HCT116 (cell line): ENCODE data around the gene CD40LG. TPM values are rescaled to one million over a fixed set of nuclear protein-coding genes. Genes with fewer than 3 reads are reported as not detected.

Experiments used
- ATAC-seq: fragments of 200-7000 bp; cut with Tn5 transposase; 2 replicates; pipeline ENCODE4 v1.9.1; 2020; ENCODE audit warnings: mild to moderate bottlenecking, moderate library complexity
- BruUV-seq: library from RNA; stranded (reverse); fragments of 400-500 nt; replicated peaks from 2 replicates; lab custom pipeline; 2021; lab: Mats Ljungman, UMichigan
- CTCF ChIA-PET: fragments of 300-600 bp; sonication (Branson Sonifier 250); formaldehyde crosslinking; loops from one replicate; lab custom pipeline; 2021; ENCODE audit warnings: antibody characterized with exemption; lab: Charles Lee
- POLR2A ChIA-PET: fragments of 300-600, 350-600 bp; sonication (Branson Sonifier 250); formaldehyde crosslinking; loops from one replicate; lab custom pipeline; 2021; ENCODE audit warnings: antibody characterized with exemption; lab: Charles Lee
- RAD21 ChIA-PET, 2 experiments: fragments of 300-600 bp; sonication (Branson Sonifier 250); formaldehyde crosslinking; loops; one replicate each; lab custom pipeline; 2023; ENCODE audit warnings: low total read pairs in 2 of 2; ENCODE audit not compliant: uncharacterized antibody in 2 of 2, unreplicated experiment in 2 of 2, low non-redundant PET in 1 of 2; lab: Charles Lee
- DNase-seq: peaks from one replicate; pipeline ENCODE4 v3.0.0-alpha.2; 2010; ENCODE audit warnings: low read depth, low spot score
- H2AFZ ChIP-seq: fragments of 200-600 bp; shearing (Covaris generic), sonication (generic); 2 replicates; pipeline ENCODE4 v1.6.1; 2017; ENCODE audit warnings: low read depth, mixed run types, mixed read lengths, antibody characterized with exemption, low read length; ENCODE audit not compliant: poor library complexity, severe bottlenecking
- H3K27ac ChIP-seq: 2 replicates; pipeline ENCODE4 v1.5.1; 2012; ENCODE audit warnings: low read depth, low read length
- H3K27me3 ChIP-seq: fragments of 200-600 bp; sonication (generic); 2 replicates; pipeline ENCODE4 v1.6.1; 2016; ENCODE audit warnings: mixed run types, low read length, mixed read lengths; ENCODE audit not compliant: insufficient read depth
- H3K36me3 ChIP-seq, 2 experiments: fragments of 200-500 bp in 1 of 2; fragments of 200-600 bp in 1 of 2; sonication (Bioruptor generic) in 1 of 2; sonication (generic) in 1 of 2; 2 replicates each; pipeline versions ENCODE4 v1.5.1 to v1.6.1; 2014 to 2016; ENCODE audit warnings: low read length in 2 of 2, inconsistent platforms in 1 of 2, mixed read lengths in 1 of 2, mixed run types in 1 of 2; ENCODE audit not compliant: insufficient read depth in 2 of 2, control insufficient read depth in 1 of 2
- H3K4me1 ChIP-seq, 2 experiments: fragments of 200-600 bp in 1 of 2; sonication (generic) in 1 of 2; 2 replicates each; pipeline versions ENCODE4 v1.5.1 to v1.6.1; 2012 to 2017; ENCODE audit warnings: low read length in 2 of 2, inconsistent platforms in 1 of 2, mild to moderate bottlenecking in 1 of 2, mixed read lengths in 1 of 2, mixed run types in 1 of 2, moderate library complexity in 1 of 2; ENCODE audit not compliant: insufficient read depth in 2 of 2, control insufficient read depth in 1 of 2
- H3K4me2 ChIP-seq: fragments of 200-600 bp; sonication (generic); 2 replicates; pipeline ENCODE4 v1.6.1; 2017; ENCODE audit warnings: mixed run types, low read length, mixed read lengths
- H3K4me3 ChIP-seq, 2 experiments: fragments of 200-600 bp in 1 of 2; sonication (generic) in 1 of 2; replicated peaks in 1 of 2; 2 replicates each; pipeline ENCODE4 v1.5.1; 2011 to 2016; ENCODE audit warnings: low read length in 2 of 2, control low read depth in 1 of 2, low read depth in 1 of 2, mild to moderate bottlenecking in 1 of 2, mixed read lengths in 1 of 2, mixed run types in 1 of 2
- H3K79me2 ChIP-seq: fragments of 200-600 bp; sonication (generic); 2 replicates; pipeline ENCODE4 v1.6.1; 2017; ENCODE audit warnings: mild to moderate bottlenecking, mixed run types, low read length, moderate library complexity, mixed read lengths; ENCODE audit not compliant: insufficient read depth
- H3K9ac ChIP-seq: fragments of 200-600 bp; sonication (generic); 2 replicates; pipeline ENCODE4 v1.6.1; 2016; ENCODE audit warnings: low read length, mixed read lengths
- H3K9me2 ChIP-seq: fragments of 200-600 bp; sonication (generic), shearing (Covaris generic); 2 replicates; pipeline ENCODE4 v1.6.1; 2017; ENCODE audit warnings: mixed run types, mild to moderate bottlenecking, moderate library complexity; ENCODE audit not compliant: insufficient read depth
- H3K9me3 ChIP-seq, 2 experiments: fragments of 200-500 bp in 1 of 2; fragments of 200-600 bp in 1 of 2; sonication (Bioruptor generic) in 1 of 2; sonication (generic) in 1 of 2; 2 replicates each; pipeline ENCODE4 v1.6.1; 2014 to 2017; ENCODE audit warnings: low read length in 2 of 2, mixed read lengths in 2 of 2, inconsistent platforms in 1 of 2, low read depth in 1 of 2, mild to moderate bottlenecking in 1 of 2, mixed run types in 1 of 2, moderate library complexity in 1 of 2; ENCODE audit not compliant: control insufficient read depth in 1 of 2, insufficient read depth in 1 of 2
- H4K20me1 ChIP-seq: fragments of 200-600 bp; sonication (generic), shearing (Covaris generic); 2 replicates; pipeline ENCODE4 v1.6.1; 2017; ENCODE audit warnings: mixed run types, mild to moderate bottlenecking, moderate library complexity; ENCODE audit not compliant: insufficient read depth
- EGR1 ChIP-seq: IDR thresholded peaks from 2 replicates; pipeline ENCODE4 v1.6.1; 2012; ENCODE audit warnings: low read depth
- ELF1 ChIP-seq: IDR thresholded peaks from 2 replicates; pipeline ENCODE4 v1.6.1; 2012; ENCODE audit warnings: low read depth, borderline replicate concordance
- EZH2 ChIP-seq: fragments of 200-600 bp; sonication (generic); IDR thresholded peaks from 2 replicates; pipeline ENCODE4 v1.6.1; 2017; ENCODE audit warnings: antibody characterized with exemption, mixed run types
- FOSL1 ChIP-seq: IDR thresholded peaks from 2 replicates; pipeline ENCODE4 v1.6.1; 2012; ENCODE audit warnings: low read depth
- SRF ChIP-seq: IDR thresholded peaks from 2 replicates; pipeline ENCODE4 v1.6.1; 2012; ENCODE audit warnings: low read depth
- ZFX ChIP-seq: fragments of 450-650 bp; IDR thresholded peaks from 2 replicates; pipeline ENCODE4 v1.6.1; 2017
- intact Hi-C: fragments of 100-400 bp; cut with micrococcal nuclease; formaldehyde crosslinking; loops from 2 replicates; pipeline ENCODE4 v1.10.0; 2022
- total RNA-seq: library from RNA; stranded (reverse); gene quantifications from one replicate; pipeline ENCODE4 v1.2.1, GENCODE V29; 2021; ENCODE audit not compliant: unreplicated experiment
- TF ChIP-seq, protein P1 (sequence below): IDR thresholded peaks from 2 replicates; pipeline ENCODE4 v1.6.1; 2011; ENCODE audit warnings: mild to moderate bottlenecking, low read length, moderate library complexity; ENCODE audit not compliant: insufficient replicate concordance; ENCODE audit errors: extremely low read depth
- TF ChIP-seq, protein P2 (sequence below), 3 experiments: fragments of 200-600 bp in 1 of 3; sonication (generic) in 1 of 3; IDR thresholded peaks in 2 of 3; conservative IDR thresholded peaks in 1 of 3; 2 replicates each; pipeline ENCODE4 v1.5.1; 2012 to 2017; ENCODE audit warnings: low read depth in 2 of 3, low read length in 2 of 3, antibody characterized with exemption in 1 of 3, borderline replicate concordance in 1 of 3, control low read depth in 1 of 3, mild to moderate bottlenecking in 1 of 3, mixed read lengths in 1 of 3, mixed run types in 1 of 3, moderate library complexity in 1 of 3; ENCODE audit not compliant: insufficient read depth in 1 of 3

The CD40LG gene
- total RNA-seq, 1 experiment from 2014 or later, result not detected

DNA sequence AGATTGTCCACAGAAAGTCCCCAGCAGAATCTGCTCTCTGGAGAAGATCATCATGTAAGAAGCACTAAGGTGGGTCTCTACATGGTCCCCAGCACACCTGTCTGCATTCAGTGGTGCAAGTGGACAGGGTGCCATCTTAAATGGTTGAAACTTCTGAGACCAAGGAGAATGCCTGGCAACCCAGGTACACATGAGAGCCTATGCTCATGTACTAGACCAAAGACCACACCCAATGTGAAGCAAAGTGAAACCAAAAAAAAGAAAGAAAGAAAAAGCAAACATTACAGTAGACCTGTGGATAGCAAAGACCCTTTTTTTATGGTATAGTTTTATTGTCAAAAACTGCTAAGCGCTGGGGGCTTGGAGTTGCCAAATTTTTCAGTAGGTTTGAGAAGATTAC, 15.0 kb downstream of the CD40LG start:
- H3K9me3 ChIP-seq, result no peaks in the 10 kb centered on the region
- no TSS peak for BruUV-seq
- H3K9ac ChIP-seq, result no peak overlapping the region
- no peaks in the 10 kb centered on the region for H3K4me1 ChIP-seq
- no peaks in the 10 kb centered on the region for H4K20me1 ChIP-seq
- no peak for ATAC-seq
- H3K9me2 ChIP-seq, result no peaks in the 10 kb centered on the region
- no peak overlapping the region for H3K4me2 ChIP-seq
- no peak overlapping the region for H3K4me3 ChIP-seq
- CTCF ChIA-PET, result no interaction called here
- RAD21 ChIA-PET, result no interaction called here
- no peaks in the 10 kb centered on the region for H3K36me3 ChIP-seq
- POLR2A ChIA-PET, result no interaction called here
- TF ChIP-seq ELF1 (no peak), ZFX (no peak), FOSL1 (no peak), EGR1 (no peak), EZH2 (no peak), SRF (no peak)
- TF ChIP-seq, protein P1, sequence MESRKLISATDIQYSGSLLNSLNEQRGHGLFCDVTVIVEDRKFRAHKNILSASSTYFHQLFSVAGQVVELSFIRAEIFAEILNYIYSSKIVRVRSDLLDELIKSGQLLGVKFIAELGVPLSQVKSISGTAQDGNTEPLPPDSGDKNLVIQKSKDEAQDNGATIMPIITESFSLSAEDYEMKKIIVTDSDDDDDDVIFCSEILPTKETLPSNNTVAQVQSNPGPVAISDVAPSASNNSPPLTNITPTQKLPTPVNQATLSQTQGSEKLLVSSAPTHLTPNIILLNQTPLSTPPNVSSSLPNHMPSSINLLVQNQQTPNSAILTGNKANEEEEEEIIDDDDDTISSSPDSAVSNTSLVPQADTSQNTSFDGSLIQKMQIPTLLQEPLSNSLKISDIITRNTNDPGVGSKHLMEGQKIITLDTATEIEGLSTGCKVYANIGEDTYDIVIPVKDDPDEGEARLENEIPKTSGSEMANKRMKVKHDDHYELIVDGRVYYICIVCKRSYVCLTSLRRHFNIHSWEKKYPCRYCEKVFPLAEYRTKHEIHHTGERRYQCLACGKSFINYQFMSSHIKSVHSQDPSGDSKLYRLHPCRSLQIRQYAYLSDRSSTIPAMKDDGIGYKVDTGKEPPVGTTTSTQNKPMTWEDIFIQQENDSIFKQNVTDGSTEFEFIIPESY, result no peak
- TF ChIP-seq, protein P2, sequence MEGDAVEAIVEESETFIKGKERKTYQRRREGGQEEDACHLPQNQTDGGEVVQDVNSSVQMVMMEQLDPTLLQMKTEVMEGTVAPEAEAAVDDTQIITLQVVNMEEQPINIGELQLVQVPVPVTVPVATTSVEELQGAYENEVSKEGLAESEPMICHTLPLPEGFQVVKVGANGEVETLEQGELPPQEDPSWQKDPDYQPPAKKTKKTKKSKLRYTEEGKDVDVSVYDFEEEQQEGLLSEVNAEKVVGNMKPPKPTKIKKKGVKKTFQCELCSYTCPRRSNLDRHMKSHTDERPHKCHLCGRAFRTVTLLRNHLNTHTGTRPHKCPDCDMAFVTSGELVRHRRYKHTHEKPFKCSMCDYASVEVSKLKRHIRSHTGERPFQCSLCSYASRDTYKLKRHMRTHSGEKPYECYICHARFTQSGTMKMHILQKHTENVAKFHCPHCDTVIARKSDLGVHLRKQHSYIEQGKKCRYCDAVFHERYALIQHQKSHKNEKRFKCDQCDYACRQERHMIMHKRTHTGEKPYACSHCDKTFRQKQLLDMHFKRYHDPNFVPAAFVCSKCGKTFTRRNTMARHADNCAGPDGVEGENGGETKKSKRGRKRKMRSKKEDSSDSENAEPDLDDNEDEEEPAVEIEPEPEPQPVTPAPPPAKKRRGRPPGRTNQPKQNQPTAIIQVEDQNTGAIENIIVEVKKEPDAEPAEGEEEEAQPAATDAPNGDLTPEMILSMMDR (IDR thresholded peaks at IDR 0.05 in 2 of 3, conservative IDR thresholded peaks at IDR 0.05 in 1 of 3; ENCODE audit: borderline replicate concordance in 1 of 3, insufficient read depth in 1 of 3, low read depth in 2 of 3, low read length in 2 of 3), result no peak
- TF ChIP-seq, all 23 proteins: peak for 0
- Histone ChIP-seq H2AFZ (no peak overlapping the region), H3K79me2 (no peaks in the 10 kb centered on the region), H3K27me3 (no peaks in the 10 kb centered on the region), H3K27ac (no peak overlapping the region)
- no peak for DNase-seq
- intact Hi-C loops, result no loop called here
